Left kidney (tissue), 2 donors: ENCODE measurements around the gene ACOT13. TPM values are rescaled to one million over a fixed set of nuclear protein-coding genes. Genes with fewer than 3 reads are reported as not detected.
"Not testable (repeated sequence)": the region's sequence is repeated elsewhere in the genome, so short reads cannot be mapped to it uniquely, and the experiment has no call there.

ENCODE experiments used
- DNase-seq: peaks from one replicate; pipeline ENCODE4 v3.0.0-alpha.2; 2013
- polyA plus RNA-seq: library from polyadenylated mRNA; unstranded; fragments of 120-200 nt; gene quantifications from one replicate; pipeline ENCODE4 v1.2.1, GENCODE V29; 2013; ENCODE audit not compliant: insufficient read length

Gene ACOT13
- polyA plus RNA-seq, 1 donor, result 36.7 TPM

DNA sequence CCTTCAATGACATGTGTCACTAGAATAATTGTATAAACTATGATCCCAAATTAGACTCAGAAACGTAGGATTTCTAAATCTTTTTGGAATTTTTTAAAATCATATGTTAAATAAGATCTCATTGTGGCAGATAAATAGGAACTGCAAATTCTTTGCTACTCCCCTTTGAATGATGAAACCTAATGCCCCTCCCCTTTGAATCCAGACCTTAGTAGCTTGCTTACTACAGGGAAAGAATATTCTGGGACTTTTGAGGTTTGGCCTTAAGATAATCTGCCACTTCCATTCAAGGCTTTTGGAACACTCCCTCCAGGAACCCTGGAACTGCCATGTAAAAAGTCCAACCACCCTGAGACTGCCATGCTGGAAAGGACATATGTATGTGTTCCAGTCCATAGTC lies 7.3 kb upstream of the ACOT13 start:
- DNase-seq, result no peak

- DNase-seq, result no peak
Observed at GRCh38 chr6:24660105-24660504, 6.8 kb upstream of the ACOT13 start.

GRCh38 chr6:24661759-24662158 lies 5.1 kb upstream of the ACOT13 start:
- DNase-seq, result not testable (repeated sequence)

DNA sequence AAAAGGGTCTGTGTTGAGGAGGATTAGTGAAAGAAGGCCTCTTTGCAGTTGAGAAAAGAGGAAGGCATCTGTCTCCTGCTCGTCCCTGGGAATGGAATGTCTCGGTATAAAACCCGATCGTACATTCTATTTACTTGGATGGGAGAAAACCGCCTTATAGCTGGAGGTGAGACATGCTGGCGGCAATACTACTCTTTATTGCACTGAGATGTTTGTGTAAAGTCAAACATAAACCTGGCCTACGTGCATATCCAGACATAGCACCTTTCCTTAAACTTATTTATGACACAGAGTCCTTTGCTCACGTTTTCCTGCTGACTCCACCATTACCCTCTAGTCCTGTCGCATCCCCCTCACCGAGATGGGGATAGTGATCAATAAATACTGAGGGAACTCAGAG lies 4.6 kb upstream of the ACOT13 start:
- DNase-seq, result no peak

- no peak for DNase-seq
Observed at GRCh38 chr6:24663189-24663588, 3.7 kb upstream of the ACOT13 start.

GRCh38 chr6:24664046-24664987 lies 2.6 kb upstream of the ACOT13 start:
- no peak for DNase-seq

DNA sequence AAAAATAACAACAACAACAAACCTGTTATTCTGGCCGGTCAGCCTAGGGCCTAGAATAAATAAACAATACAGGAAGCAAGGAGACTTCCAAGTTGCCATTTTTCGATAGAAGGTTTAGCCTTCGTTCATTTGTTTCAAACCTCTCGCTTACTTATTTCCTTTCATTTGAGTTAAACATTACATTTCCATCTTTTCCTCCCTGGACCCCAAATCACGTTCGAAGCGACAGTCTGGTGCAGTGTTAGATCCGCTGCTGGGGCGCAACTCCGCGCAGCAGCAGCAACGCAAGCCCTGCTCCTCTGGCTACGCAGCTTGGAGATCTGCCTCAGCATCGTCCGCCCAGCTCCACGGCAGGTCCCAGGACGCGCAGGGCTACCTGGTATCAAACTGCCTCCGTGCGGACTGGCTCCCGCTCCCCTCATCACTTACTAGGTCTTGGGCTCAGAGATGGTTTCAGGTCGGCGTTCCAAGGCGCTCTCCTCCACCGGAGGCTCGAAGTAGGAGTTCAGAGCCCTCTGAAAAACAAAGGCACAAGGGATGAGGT lies 708 bp upstream of the ACOT13 start:
- no peak for DNase-seq

GRCh38 chr6:24667378-24667803 lies 514 bp downstream of the ACOT13 start:
- DNase-seq, result peak; percentile 35

- not testable (repeated sequence) for DNase-seq
Observed at GRCh38 chr6:24668066-24668996, 1.5 kb downstream of the ACOT13 start.

- no peak for DNase-seq
Observed at GRCh38 chr6:24668997-24669361, 2.1 kb downstream of the ACOT13 start.

DNA sequence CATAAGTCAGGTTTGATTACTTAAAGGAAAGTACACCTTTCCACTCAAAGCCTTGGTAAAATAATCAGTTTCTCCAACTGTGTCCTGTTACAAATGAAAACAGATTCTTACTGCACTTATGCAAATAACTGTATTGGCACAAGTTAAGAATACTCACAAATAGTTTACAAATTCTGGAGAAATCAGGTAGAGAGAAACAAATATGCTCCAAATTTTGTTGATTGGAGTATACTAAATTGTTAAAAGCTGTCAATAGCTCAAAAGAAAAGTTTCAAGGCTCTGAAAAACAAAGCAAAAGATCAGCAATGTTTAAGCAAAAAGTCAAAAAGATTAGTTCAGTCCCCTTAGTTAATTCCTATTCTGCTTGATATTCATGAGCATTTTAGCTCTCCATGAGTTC lies 3.6 kb downstream of the ACOT13 start:
- DNase-seq, result not testable (repeated sequence)

DNA sequence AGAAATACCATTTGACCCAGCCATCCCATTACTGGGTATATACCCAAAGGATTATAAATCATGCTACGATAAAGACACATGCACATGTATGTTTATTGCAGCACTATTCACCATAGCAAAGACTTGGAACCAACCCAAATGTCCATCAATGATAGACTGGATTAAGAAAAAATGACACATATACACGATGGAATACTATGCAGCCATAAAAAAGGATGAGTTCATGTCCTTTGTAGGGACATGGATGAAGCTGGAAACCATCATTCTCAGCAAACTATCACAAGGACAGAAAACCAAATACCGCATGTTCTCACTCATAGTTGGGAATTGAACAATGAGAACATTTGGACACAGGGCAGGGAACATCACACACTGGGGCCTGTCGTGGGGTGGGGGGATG lies 4.2 kb downstream of the ACOT13 start:
- not testable (repeated sequence) for DNase-seq

DNA sequence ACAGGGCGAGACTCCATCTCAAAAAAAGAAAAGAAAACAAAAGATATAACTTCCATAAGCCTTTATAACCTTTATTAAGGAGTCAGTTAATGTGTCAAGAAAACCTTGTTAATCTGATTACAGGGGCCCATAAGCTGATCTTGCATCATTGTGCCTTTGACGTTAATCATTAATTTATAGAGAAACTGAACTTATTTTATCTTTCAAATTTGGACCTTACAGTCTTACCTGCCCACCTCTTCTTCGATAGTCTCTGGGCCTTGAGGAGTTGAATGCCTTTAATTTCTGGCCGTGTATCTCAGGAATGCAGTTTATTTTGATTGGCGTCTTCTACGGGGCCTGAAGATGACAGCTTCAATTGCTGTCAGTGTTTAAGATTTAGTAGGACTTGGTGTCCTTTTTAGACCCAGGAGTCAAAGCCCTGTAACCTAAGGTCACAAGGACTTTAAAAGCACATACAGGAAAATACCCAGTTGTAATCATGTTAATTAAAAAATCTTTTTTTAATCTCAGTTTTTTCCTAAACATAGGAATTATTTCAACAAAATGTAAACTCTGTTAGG lies 5.8 kb downstream of the ACOT13 start:
- no peak for DNase-seq

DNA sequence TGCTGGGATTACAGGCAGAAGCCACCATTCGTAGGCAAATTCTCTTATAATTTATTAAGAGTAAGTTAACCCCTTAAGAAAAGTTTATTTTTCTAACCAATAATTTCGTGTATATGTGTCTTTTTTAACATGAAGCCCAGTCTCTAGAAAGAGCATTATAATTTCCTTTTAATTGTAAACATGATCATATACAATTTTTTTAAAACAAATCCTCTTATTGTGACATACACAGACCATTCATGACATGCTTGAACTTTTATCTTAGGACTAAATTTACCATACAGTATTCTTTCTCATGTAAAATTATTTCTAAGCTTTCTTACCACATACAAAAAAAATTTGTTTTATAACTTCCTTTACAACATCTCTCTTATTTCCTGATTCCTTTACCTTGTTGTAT lies 6.7 kb downstream of the ACOT13 start:
- no peak for DNase-seq

GRCh38 chr6:24678792-24679352 lies 12.0 kb downstream of the ACOT13 start:
- DNase-seq, result not testable (repeated sequence)

DNA sequence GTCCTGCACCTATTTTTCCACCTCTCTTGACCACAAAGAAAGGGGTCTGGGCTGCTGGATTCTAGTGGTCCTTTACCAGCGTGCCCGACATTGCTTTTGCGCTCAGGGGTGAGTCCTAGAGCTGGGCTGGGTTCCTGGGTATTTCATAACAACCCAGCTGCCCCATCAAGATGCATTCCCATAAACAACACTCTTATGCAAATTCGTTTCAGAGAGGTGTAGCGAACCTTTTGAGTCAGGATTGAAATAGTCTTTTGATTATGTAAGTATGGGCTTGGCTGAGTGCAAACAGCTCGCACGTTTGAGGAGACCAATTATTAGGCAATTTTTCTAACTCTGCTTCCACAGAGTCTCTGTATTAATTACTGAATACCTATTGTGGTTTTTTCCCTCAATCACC lies 13.7 kb downstream of the ACOT13 start:
- no peak for DNase-seq

DNA sequence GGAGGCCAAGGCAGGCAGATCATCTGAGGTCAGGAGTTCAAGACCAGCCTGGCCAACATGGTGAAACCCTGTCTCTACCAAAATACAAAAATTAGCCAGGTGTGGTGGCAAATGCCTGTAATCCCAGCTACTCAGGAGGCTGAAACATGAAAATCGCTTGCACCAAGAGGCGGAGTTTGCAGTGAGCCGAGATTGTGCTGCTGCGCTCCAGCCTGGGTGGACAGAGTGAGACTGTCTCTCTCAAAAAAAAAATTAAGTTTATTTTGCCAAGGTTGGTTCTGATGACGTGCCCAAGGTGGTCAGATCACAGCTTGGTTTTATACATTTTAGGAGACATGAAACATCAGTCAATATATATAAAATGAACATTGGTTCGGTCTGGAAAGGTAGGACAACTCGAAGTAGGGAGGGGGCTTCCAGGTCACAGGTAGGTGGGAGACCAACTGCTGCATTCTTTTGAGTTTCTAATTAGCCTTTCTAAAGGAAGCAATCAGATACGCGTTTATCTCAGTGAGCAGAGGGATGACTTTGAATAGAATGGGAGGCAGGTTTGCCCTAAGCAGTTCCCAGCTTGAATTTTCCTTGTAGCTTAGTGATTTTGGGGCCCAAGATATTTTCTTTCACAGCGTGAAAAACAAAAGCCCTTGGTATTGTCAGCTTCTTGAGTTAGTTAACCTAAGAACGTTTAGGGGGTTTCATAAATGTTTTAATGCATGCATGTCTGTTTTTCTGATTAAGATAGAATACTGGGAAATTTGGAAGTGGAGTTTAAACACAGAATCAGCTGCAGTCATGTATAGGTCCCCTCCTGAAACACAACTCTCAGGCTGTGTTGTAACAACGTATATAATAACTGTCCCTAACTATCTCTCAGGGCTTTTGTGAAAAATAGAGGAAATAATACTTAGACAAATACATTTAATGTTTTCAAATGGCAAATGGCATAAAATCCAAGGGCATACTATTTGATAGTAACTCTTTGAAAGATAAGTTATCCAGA lies 16.7 kb downstream of the ACOT13 start:
- no peak for DNase-seq

DNA sequence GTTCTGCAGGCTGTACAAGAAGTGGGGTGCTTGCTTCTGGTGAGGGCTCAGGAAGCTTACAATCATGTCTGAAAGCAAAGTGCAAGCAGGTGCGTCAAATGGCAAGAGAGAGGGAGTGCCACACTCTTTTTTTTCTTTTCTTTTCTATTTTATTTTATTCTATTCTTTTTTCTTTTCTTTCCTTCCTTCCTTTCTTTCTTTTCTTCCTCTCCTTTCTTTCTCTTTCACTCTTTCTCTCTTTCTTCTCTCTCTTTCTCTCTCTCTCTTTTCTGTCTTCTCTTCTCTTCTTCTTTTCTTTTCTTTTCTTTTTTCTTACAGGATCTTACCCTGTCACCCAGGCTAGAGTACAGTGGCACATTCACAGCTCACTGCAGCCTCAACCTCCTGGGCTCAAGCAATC lies 19.5 kb downstream of the ACOT13 start:
- no peak for DNase-seq

GRCh38 chr6:24686946-24687345 lies 20.1 kb downstream of the ACOT13 start:
- no peak for DNase-seq

DNA sequence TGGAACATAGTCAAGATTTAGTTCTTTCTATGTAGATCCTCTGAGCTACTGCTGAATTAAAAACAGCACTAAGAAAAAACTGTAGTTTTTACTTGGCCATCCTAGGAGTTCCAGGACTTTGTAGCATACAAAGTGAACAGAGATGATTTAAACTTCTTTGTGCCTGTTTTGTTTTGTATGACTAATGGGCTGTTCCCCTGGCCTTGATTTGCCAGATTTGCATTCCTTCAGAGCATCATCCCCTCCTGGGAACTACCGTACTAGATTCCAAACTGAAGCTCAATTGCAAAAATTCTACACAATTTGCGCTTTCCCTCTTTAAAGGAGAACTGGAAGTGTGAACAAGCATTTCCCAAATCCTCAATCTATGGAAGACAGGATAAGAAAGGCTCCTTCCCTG lies 23.1 kb downstream of the ACOT13 start:
- DNase-seq, result no peak

DNA sequence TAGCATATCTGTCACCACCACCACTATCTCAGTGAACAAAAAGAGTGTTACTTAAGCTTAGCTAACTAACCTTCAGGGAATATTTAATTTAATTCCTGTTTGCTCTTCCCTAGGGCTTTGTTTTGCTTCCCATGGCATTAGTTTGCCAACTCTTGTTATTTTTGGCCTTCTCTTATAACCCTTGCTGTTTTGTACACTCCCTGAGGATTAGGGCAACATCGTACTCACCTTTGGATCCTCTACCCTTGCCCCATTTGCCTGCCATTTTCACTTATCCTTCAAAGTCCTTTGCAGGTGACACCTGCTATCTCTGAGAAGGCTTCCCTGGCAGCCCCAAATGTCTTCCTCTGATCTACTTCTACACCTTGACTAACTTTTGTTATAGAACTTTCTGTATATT lies 23.7 kb downstream of the ACOT13 start:
- DNase-seq, result no peak
